NCI-H1048 (cell line): ENCODE results near the gene TRMT44.
"Not testable (repeated sequence)": the region's sequence is repeated elsewhere in the genome, so short reads cannot be mapped to it uniquely, and the experiment has no call there.

Source experiments
- DNase-seq: peaks from one replicate; lab custom pipeline; 2025; lab: John Stamatoyannopoulos, UW

The TRMT44 gene

GRCh38 chr4:8513080-8513479 is 72.5 kb downstream of the TRMT44 start:
- DNase-seq: not testable (repeated sequence)

GRCh38 chr4:8513931-8514330 is 73.4 kb downstream of the TRMT44 start:
- DNase-seq: no peak

- no peak for DNase-seq
Observed at GRCh38 chr4:8514391-8514790, 73.8 kb downstream of the TRMT44 start.

- DNase-seq: no peak
Observed at GRCh38 chr4:8515316-8516060, 74.9 kb downstream of the TRMT44 start.

- no peak for DNase-seq
Observed at GRCh38 chr4:8516061-8516573, 75.5 kb downstream of the TRMT44 start.

GRCh38 chr4:8516996-8517550 is 76.5 kb downstream of the TRMT44 start:
- DNase-seq: no peak

GRCh38 chr4:8517946-8518345 is 77.4 kb downstream of the TRMT44 start:
- no peak for DNase-seq

GRCh38 chr4:8522160-8523120 is 81.9 kb downstream of the TRMT44 start:
- DNase-seq: no peak

- DNase-seq: no peak
Observed at GRCh38 chr4:8523175-8523574, 82.6 kb downstream of the TRMT44 start.

- no peak for DNase-seq
Observed at GRCh38 chr4:8523766-8524165, 83.2 kb downstream of the TRMT44 start.

- no peak for DNase-seq
Observed at GRCh38 chr4:8524595-8525382, 84.2 kb downstream of the TRMT44 start.

GRCh38 chr4:8525383-8526120 is 85.0 kb downstream of the TRMT44 start:
- DNase-seq: no peak
